ENCODE measurements around the gene RRP7A.

DNA sequence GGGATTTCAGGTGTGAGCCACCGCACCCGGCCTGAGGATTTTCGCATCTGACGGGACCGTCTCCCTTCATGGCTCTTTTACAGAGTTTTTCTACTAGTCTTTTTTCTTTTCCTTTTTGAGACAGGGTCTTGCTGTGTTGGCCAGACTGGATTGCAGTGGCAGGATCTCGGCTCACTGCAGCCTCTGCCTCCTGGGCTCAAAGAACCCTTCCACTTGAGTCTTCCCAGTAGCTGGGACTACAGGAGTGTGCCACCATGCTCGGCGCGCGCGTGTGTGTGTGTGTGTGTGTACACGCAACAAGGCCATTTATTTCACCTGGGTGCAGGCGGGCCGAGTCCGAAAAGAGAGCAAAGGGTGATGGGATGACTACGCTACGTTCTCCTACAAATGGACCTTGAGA, 45.1 kb upstream of the RRP7A start:
- TF ChIP-seq POLR2AphosphoS5 (IDR thresholded peaks at IDR 0.05) (no peak), EP300 (IDR thresholded peaks at IDR 0.05) (no peak)
- TF ChIP-seq, protein P1, sequence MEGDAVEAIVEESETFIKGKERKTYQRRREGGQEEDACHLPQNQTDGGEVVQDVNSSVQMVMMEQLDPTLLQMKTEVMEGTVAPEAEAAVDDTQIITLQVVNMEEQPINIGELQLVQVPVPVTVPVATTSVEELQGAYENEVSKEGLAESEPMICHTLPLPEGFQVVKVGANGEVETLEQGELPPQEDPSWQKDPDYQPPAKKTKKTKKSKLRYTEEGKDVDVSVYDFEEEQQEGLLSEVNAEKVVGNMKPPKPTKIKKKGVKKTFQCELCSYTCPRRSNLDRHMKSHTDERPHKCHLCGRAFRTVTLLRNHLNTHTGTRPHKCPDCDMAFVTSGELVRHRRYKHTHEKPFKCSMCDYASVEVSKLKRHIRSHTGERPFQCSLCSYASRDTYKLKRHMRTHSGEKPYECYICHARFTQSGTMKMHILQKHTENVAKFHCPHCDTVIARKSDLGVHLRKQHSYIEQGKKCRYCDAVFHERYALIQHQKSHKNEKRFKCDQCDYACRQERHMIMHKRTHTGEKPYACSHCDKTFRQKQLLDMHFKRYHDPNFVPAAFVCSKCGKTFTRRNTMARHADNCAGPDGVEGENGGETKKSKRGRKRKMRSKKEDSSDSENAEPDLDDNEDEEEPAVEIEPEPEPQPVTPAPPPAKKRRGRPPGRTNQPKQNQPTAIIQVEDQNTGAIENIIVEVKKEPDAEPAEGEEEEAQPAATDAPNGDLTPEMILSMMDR (IDR thresholded peaks at IDR 0.05) = no peak
